NCI-H774 (cell line): ENCODE data around the gene SPPL3.

Experiments used
- DNase-seq: peaks from one replicate; lab custom pipeline; 2025; lab: John Stamatoyannopoulos, UW

The SPPL3 gene

GRCh38 chr12:120720987-120721801, 183.0 kb downstream of the SPPL3 start:
- DNase-seq: no peak

DNA sequence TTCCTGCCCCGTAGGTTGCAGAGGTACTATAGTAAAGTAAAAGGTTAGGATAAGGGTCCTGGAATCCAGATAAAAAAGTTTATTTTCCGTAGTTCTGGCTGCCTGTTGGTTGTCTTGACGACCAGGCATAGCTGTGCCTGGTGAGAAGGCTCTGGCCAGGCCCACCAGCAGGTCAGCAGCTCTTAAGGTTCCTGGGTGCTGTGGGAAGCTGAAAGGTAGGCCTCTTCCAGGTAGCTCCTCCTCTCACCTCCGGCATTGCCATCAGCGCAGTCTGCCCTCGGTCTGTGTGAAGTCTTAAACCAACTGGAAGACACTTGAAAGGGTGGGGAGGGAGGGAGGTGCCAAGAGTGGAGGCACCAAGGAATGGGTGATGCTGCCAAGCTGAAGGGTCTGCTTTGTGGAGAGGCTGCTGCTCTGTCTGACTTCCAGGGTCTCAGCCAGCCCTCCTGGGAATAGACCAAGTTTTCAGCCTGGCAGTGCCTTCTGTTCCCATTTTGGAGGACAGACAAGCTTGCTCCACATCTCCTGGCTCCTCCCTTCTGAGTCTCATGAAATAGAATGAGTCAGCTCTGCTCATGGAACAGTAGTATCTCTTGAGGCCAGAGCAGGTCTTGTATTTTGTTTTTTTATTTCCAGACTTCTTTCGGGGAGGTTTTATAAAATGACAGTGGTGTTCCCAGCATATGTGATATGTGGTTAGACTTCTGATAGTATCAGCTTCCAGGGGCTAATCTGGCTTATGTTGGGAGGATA, 183.7 kb downstream of the SPPL3 start:
- DNase-seq: no peak

DNA sequence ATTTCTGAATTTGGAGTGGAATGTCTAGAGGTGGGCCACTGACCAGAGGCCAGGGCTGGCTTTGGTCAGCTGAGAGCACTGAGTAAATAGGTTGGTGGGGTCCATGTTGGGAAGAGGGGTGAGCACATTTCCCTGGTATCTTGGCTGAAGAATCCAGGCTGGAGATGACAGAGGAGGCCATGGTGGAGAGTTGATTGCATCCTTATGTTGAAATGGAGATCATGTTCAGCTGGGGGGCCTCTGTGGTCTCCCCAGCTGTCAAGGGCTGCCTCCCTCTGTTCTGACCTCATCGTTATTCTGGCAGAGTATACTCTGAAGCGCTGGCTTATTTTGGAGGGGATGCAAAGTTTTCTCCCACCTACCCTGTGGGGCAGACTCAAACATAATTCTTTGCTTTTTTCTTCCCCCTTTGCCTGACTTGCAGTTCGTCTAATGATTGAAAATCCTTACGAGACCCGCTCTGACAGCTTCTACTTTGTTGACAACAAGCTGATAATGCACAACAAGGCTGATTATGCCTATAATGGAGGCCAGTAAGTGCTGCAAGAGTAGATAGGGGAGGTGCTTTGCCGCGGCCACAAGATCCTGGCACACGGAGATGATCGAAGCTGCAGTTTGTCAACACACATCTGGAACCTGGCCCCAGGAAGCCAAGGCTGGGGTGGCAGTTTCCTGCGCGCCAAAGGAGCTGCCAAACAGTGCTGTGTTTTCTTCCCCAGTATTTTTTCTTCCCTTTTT, 184.5 kb downstream of the SPPL3 start:
- DNase-seq: no peak

DNA sequence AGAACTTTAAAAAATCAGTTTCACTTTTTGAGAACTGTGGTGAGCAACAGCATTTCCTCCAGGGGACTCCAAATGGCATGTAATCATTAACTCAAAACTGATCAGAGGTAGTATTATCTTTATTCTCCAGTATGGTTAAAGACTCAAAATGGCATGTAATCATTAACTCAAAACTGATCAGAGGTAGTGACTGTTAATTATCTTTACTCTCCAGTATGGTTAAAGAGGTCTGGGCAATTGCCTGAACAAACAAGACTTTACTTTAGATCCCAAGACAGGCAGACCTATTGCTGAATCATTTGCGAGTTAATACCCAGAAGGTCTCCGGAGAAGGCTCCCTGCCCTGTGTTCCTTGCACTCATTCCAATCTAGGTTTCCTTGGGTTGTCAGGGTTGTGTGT, 185.1 kb downstream of the SPPL3 start:
- DNase-seq: no peak

GRCh38 chr12:120718055-120718454, 186.1 kb downstream of the SPPL3 start:
- no peak for DNase-seq

- peak; percentile 68 for DNase-seq
These were observed 190.2 kb downstream of the SPPL3 start for GRCh38 chr12:120713861-120714482.

GRCh38 chr12:120712610-120713009, 191.5 kb downstream of the SPPL3 start:
- no peak for DNase-seq
